NCI-H2196 (cell line): Measurements from ENCODE around the gene MAFG.

ENCODE experiments used
- DNase-seq: peaks from one replicate; lab custom pipeline; 2025; ENCODE audit not compliant: unreplicated experiment; lab: John Stamatoyannopoulos, UW

MAFG gene

DNA sequence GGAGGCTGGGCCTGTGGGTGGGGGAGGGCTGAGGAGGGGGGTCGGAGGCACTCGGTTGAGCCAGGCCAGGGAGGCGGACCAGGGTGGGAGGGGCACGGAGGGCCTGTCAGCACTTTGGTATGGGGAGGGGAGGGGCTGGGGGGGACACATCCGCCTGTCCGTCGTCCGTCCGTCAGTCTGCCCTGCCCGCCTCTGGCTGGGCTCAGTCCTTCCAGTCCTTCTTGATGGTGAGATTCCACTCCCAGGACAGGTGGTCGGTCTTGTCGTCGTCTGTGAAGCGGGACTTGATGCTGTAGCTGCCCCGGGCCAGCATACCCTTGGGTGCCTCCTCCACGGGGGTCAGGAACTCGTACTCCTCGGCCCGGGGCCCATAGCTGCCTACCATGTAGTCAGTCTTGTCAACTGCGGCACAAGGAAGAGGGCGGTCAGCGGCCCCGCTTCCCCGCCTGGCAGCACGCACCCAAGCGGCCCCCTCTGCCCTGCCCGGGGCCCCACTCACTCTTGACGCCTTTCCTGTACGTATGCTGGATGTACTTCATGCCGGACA is 58.8 kb downstream of the MAFG start:
- DNase-seq, result no peak
